Cerebellar cortex (tissue), 1 donor: ENCODE results near the gene C10orf143.
A peak's percentile ranks its signal among the peaks of the same experiment; 100 is the strongest.
"Not testable (repeated sequence)": the region's sequence is repeated elsewhere in the genome, so short reads cannot be mapped to it uniquely, and the experiment has no call there.

Experiments used
- DNase-seq: peaks from one replicate; pipeline ENCODE4 v3.0.0-alpha.2; 2015; ENCODE audit warnings: low spot score

C10orf143 gene

DNA sequence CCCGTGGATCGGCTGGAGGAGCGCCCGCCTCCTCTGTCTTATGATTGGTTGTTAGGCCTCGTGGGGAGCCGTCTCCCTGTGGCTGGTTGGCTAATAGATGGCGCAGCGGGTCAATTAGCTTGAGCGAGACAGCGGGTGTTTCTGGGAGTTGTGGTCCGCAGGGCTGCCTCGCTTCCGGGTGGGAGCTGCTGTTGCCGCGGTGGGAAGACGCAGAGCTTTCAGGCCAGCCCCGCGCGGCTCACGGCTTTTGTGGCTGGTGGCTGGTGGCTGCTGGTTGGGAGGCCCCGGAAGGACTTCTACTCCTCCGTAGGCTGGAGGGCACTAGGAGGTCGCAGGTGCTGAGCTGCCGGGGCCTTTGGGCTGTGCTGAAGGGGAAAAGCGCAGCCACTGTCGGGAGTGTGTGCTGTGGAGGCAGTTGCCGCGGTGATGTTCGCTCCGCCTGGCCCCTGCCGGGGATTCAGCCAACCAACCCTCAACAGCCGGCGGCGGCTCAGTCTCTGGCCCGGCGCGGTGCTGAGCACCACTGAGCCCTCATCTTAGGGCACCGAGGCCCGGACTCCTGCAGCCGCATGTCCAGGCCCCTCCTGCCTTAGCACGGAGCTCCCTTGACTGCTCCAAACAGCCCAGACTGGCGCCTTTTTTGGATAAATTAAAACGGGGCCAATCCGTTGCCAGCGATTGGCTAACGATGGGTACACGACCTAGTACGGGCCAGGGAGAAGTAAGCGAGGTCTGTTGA is 652 bp upstream of the C10orf143 start:
- DNase-seq = peak; percentile 99

DNA sequence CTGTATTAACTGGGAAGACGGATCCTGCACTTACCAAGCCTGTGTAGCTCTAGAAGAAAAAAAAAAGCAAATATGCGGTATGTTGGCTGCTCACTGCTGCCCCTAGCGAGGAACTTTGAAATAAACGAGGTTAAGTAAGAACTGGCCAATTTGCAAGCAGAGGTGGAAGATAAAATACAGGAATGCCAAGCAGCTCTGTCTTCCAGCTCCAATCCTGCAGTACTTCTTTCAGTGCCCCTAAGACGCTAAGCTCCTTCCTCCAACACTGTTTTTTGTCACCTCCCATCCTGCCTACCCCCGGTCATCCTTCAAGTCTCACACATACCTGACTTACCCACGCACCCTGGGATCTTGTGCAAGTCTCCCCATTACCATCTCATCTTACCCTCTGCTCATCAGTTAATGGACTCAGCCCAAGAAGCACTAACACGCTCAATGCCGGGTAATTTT is 809 bp downstream of the C10orf143 start:
- DNase-seq = peak; percentile 93

DNA sequence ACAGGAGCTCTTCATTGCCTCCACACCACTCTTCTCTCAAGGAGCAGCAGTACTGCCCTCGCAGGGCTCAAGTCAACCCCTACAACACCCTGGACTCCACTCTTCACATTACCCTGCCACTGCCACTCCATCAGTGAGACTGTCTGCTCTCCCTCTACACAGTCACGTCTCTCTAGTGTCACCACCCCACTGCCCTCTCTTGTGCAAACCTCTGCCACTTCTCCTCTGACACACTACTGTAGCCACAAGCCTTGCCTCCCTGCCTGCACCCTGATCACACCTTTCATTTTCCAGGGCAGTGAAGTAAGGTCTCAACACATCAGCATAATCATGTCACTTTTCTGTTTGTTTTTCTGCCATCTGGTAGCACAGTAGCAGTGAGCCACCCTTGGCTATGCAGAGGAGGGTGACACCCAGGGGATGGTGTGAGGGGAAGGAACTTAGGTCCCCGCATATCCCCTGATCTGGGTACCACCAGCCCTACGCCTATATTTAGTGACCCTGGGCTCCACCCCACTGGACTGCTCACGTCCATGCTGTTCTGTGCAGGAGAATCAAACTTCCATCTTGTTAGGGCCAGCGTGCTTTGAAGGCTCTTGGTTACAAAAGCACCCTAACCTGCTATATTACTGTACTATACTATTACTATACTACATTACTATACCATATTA is 1.6 kb downstream of the C10orf143 start:
- DNase-seq = no peak

DNA sequence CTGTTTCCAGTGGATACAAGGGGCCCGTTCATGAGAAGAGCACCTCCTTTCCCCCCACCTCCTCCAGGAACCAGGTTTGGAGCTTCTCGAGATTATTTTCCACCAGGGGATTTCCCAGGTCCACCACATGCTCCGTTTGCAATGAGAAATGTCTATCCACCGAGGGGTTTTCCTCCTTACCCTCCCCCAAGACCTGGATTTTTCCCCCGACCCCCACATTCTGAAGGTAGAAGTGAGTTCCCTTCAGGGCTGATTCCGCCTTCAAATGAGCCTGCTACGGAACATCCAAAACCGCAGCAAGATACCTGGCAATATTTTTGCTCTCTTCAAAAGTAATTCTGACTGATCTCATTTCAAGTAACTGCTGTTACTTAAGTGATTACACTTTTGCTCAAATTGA is 2.5 kb downstream of the C10orf143 start:
- not testable (repeated sequence) for DNase-seq

DNA sequence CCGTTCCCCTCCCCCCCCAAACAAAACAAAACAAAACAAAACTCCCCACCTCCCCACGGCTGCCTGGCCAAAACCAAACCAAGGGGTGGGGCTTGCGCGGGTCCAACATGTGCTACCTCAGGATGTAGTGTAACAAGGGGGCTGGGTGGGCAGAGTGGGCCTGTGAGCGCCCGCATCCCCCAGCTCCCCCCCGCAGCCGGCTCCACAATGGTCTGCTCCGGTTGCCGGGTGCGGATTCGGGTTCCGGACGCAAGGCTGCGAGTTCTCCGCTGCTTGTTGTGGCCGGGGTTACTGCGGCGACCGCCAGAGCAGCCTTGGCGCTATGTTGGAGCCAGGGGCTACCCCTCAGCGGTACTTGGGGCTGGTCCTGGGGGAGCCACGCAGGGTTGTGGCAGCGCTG is 4.9 kb downstream of the C10orf143 start:
- no peak for DNase-seq

GRCh38 chr10:130099344-130099743 is 11.3 kb downstream of the C10orf143 start:
- DNase-seq = no peak

DNA sequence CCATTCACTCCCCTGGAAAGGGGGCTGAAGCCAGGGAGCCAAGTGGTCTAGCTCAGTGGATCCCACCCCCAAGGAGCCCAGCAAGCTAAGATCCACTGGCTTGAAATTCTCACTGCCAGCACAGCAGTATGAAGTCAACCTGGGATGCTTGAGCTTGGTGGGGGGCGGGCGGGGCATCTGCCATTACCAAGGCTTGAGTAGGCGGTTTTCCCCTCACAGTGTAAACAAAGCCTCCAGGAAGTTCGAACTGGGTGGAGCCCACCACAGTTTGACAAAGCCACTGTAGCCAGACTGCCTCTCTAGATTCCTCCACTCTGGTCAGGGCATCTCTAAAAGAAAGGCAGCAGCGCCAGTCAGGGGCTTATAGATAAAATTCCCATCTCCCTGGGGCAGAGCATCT is 20.1 kb downstream of the C10orf143 start:
- not testable (repeated sequence) for DNase-seq

DNA sequence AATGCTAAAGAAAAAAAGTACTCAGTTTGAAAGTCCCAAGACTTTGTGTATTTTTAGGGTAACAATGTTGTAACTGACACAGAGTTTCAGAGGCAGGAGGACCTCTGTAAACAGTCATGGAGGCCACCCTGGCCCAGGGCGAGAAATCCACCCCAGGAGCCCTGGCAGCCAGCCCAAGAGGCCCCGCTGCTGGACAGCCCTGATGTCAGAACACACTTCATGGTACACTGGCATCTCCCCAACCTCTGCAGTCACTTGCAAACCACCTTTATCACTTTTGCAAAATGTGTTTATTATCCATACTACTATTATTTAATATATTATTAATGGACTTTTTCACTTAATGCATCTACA is 30.2 kb downstream of the C10orf143 start:
- DNase-seq = no peak

GRCh38 chr10:130079614-130080460 is 30.8 kb downstream of the C10orf143 start:
- no peak for DNase-seq

GRCh38 chr10:130078120-130078519 is 32.5 kb downstream of the C10orf143 start:
- DNase-seq = no peak

DNA sequence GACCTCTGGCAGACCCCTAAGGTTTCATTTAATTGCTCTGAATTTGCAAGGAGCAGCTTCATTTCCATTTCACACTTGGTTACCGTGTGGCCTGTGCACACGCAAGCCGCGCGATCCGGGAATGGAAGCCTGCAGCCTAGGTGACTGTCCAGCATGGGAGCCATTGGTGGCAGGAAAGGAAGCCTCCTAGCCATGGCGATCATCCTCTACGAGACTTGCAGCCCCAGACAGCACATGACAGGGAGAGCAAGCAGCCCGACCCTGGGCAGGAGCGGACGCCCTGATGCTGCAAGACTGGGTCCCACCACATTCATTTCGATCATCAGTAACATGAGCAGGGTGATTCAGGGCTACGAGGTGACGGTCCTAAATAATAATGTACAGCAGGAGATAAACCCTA is 33.9 kb downstream of the C10orf143 start:
- no peak for DNase-seq

DNA sequence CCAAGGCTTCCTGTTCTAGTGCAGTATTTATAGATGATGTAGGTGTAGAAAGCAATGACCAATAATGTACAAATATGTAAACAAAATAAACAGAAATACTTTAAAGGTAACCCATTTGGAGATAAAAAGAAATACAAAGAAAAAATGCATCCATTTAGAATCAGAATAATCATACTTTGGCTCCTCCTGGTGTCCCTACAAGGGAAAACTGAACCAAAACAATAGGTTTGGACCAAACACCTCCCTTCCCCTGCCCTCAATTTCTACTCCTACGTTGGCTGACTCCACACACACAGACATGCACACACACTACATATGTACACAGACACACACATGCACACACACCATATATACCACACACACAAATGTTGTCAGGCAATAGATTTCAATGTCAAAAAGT is 36.0 kb downstream of the C10orf143 start:
- no peak for DNase-seq

GRCh38 chr10:130073912-130074311 is 36.7 kb downstream of the C10orf143 start:
- DNase-seq = no peak

DNA sequence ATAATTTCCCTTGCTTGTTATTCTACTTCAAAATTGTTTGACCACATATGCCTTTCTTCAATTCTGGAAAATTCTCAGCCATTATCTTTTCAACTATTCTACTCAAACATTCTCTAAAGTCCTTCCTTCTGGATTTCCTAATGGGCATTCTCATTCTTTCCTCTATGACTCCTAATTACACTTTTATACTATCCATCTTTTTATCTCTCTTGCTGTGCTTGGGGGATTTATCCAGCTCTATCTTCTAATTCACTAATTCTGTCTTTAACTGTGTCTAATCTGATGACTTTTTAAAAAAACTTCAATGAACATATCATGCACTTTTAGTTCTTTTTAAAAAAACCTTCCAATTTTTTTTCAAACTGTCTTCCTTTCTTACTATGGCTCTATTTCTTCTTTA is 38.4 kb downstream of the C10orf143 start:
- DNase-seq = no peak

DNA sequence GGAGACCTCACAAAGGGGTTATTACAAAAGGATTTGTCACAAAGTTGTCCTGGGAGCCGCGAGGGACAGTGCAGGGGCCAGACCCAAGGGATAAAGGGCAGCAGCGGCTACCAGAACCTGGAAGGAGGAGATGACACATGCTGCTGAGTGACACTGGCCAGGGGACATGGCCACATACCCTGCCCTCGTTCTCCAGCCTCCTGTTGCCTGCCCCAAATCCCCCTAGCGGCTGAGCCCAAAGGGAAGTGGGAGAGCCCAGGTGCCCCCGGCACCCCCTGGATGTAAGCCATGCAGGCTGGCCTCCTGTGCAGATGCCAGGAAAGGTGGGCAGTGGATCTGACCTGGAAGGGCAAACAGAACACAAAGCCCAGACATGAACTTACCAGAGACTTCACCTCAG is 42.7 kb downstream of the C10orf143 start:
- DNase-seq = no peak

GRCh38 chr10:130066743-130067142 is 43.9 kb downstream of the C10orf143 start:
- no peak for DNase-seq

DNA sequence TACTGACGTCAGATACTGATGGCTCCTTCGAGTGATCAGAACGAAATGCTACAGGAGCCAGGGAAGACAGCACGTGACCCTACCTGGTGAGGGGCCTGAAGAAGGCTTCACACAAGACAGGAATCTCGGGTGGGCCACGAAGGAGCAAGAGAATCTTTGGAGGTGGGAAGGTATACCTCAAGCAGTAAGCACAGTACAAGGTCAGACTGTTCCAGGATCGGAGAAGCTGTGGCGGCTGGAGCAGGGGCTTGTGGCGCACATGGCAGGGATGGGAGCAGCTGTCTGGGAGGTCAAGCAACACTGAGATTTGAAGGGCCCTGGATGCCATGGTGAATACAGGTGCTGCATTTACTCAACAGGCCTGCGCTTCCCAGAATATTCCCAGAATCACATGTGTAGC is 45.4 kb downstream of the C10orf143 start:
- no peak for DNase-seq

DNA sequence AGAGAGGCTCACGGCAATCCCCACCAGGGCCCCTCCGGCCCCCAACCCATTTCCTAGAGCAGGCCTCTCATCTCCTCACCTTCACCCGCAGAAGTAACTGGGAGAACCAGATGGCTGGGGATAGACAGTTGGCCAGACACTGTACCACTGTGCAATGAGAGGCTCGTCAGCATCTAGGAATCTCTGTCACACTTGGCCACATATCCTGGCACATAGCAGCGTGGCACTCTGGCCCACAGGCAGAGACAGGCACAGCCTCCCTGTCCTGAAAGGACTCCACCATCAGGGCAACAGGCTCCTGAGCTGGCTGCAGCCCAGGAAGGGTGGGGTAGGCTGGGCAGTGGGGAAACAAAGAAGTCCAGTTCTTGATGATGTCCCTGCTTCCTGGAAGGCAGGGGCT is 45.8 kb downstream of the C10orf143 start:
- DNase-seq = no peak

DNA sequence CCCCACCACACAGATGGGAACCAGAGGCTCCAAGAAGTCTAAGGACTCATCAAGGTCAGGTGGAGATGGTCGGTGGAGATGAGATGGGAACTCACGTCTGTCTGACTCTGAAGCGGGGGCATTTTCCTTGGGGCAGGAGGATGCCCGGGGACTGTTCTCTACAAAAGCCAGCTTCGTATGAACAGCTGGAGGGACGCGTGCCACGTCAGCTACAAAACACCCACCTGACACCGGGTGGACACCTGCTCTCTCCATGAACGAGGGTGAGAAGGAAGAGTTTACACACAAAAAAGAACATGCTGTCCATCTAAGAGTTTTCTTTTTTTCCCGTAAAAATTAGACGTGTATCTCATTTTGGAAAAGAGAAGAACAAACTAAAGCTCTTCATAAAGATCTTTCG is 47.7 kb downstream of the C10orf143 start:
- no peak for DNase-seq

DNA sequence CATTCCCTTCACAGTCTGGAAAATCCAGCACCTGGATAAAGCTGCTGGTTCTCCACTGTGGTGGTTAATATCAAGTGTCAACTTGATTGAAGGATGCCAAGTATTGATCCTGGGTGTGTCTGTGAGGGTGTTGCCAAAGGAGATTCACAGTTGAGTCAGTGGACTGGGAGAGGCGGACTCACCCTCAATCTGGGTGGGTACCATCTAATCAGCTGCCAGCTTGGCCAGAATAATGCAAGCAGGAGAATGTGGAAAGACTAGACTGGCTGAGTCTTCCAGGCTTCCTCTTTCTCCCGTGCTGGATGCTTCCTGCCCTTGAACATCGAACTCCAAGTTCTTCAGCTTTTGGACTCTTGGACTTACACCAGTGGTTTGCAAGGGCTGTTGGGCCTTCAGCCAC is 48.4 kb downstream of the C10orf143 start:
- no peak for DNase-seq

GRCh38 chr10:130061760-130062159 is 48.9 kb downstream of the C10orf143 start:
- DNase-seq = no peak

DNA sequence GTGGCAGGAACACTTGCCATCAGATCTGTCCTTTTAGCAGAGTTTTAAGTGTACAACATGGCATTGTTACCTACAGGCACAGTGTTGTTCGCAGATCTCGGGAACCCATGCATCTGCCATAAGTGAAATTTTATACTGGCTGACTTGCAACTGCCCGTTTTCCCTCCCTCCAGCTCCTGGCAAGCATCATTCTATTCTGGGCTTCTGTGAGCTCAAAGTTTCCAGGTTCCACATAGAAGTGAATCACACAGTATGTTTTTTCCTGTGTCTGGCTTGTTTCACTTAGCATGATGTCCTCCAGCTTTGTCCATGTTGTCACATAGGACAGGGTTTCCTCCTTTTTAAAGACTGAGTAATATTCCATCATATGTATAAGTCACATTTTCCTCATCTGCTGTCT is 56.6 kb downstream of the C10orf143 start:
- no peak for DNase-seq

GRCh38 chr10:130053561-130053960 is 57.1 kb downstream of the C10orf143 start:
- no peak for DNase-seq
